ELF-1 (cell line): ENCODE results near the gene INSM2.

Experiments
- DNase-seq: peaks from one replicate; pipeline ENCODE4 v3.0.0-alpha.2; 2016; ENCODE audit warnings: low read depth, low spot score

Gene INSM2, protein sequence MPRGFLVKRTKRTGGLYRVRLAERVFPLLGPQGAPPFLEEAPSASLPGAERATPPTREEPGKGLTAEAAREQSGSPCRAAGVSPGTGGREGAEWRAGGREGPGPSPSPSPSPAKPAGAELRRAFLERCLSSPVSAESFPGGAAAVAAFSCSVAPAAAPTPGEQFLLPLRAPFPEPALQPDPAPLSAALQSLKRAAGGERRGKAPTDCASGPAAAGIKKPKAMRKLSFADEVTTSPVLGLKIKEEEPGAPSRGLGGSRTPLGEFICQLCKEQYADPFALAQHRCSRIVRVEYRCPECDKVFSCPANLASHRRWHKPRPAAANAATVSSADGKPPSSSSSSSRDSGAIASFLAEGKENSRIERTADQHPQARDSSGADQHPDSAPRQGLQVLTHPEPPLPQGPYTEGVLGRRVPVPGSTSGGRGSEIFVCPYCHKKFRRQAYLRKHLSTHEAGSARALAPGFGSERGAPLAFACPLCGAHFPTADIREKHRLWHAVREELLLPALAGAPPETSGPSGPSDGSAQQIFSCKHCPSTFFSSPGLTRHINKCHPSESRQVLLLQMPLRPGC

GRCh38 chr14:35533357-35534207 is at the start of gene INSM2:
INSM2 (plus strand) TSS chr14:35534164; CDS start chr14:35534253, 89 bp downstream.
- DNase-seq, result peak; percentile 90

- no peak for DNase-seq
Measured at GRCh38 chr14:35492569-35493014, 41.4 kb upstream of the INSM2 start.

DNA sequence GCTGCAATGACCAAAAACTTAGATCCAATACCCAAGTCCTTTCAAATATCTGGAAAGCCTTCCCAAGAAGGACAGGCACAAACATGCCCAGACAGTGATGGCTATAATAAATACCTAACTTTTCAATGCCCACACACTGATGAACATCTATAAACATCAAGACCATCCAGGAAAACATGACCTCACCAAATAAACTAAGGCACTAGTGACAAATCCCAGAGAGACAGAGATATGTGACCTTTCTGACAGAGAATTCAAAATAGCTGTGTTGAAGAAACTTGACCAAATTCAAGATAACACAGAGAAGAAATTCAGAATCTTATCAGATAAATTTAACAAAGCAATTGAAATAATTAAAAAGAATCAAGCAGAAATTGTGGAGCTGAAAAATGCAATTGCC is 38.7 kb upstream of the INSM2 start:
- DNase-seq, result no peak

DNA sequence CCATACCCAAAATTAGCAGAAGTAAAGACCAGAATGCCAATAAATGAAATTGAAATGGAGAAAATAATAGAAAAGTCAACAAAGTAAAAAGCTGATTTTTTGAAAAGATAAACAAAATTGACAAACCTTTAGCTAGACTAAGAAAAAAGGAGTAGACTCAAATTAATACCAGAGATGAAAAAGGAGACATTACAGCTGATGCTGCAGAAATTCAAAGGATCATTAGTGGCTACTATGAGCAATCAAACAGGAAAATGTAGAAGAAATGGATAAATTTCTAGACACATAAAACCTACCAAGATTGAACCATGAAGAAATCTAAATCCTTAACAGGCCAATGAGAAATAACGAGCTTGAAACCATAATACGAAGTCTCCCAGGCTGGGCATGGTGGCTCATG is 34.8 kb upstream of the INSM2 start:
- no peak for DNase-seq

- DNase-seq, result no peak
Measured at GRCh38 chr14:35503646-35504045, 30.3 kb upstream of the INSM2 start.

- no peak for DNase-seq
Measured at GRCh38 chr14:35504260-35504659, 29.7 kb upstream of the INSM2 start.

- no peak for DNase-seq
Measured at GRCh38 chr14:35506461-35506860, 27.5 kb upstream of the INSM2 start.

- DNase-seq, result no peak
Measured at GRCh38 chr14:35506927-35507326, 27.0 kb upstream of the INSM2 start.

- DNase-seq, result no peak
Measured at GRCh38 chr14:35509846-35510245, 24.1 kb upstream of the INSM2 start.

DNA sequence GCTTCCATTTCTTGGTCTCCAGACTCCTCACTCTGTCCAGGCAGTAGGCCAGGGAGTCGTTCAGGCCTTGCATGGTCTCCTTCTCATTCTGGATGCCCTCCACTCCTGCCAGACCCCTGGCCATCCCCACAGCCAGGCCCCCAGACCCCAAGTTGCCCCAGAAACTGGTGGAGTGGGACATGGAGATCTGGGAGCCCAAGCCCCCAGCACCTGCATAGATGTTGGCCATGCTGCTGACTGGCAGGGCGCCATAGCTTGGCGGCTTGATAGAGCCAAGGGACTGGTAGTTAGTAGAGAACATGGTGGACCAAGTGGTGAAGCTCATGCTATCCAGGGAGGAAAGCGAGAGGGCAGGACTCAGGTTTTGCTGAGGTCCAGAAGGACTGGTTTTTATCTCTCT is 21.2 kb upstream of the INSM2 start:
- no peak for DNase-seq

DNA sequence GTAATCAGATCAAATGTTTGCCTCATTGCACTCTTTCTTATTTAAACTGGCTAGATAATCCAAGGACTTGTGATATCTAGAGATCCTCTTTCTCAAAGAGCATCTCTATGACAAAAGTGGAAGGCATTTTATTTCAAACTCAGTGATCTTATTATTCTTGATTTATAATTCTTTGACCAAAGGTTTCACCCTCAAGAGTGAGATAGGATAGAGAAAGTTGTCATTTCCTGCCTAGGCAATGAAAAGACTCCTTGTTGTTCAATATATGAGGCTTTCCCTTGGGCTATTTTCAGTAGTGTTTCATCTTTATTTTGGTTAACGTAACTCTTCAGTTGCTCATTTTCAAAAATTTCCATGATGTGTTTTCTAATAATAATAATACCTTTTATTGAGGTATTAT is 18.0 kb upstream of the INSM2 start:
- no peak for DNase-seq

DNA sequence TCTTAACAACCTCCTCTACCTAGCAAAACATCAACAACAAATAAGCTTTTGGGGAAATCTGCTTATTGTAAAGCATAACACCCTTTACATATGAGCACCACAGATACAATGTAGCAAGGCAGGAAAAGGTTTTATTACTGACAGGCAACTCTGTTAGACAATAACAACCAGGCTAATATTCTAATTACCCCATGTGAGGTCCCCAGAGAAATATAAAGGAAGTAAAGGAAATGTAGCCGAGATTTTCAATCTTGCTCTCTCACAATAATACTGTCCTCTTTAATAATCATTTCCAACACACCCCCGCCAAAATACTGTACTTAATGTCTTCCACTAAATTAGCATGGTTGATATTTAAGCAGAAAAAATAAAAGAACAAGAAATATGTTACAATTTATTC is 14.0 kb upstream of the INSM2 start:
- DNase-seq, result no peak

- DNase-seq, result no peak
Measured at GRCh38 chr14:35525695-35526094, 8.3 kb upstream of the INSM2 start.

- DNase-seq, result no peak
Measured at GRCh38 chr14:35526962-35527361, 7.0 kb upstream of the INSM2 start.

GRCh38 chr14:35531960-35532747 is 1.8 kb upstream of the INSM2 start:
- DNase-seq, result no peak

DNA sequence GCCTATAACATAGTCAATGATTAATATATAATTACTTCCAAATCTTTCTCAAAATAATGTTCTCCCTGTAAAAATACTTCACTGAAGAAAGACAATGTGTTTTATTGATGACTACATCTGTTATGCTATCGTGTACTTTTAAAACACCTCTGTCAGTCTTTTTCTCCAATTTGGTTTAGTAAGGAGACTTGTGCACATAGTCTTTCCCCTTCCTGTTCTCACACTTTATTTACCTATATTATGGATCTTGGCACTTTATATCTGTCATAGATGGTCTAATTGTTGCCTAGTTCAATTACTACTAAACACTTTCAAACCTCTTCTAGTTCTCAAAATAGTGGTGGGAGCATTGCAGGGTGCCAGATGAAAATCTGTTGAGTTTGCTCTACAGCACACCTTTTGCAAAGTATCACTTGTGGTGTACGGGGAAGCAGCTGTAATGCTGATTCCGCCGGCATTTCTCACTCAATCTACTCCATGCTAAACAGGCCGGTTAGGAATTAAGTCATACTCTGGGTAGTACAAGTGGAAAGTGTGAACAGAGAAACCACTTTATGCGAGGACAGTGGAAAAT is 1.1 kb upstream of the INSM2 start:
- no peak for DNase-seq

DNA sequence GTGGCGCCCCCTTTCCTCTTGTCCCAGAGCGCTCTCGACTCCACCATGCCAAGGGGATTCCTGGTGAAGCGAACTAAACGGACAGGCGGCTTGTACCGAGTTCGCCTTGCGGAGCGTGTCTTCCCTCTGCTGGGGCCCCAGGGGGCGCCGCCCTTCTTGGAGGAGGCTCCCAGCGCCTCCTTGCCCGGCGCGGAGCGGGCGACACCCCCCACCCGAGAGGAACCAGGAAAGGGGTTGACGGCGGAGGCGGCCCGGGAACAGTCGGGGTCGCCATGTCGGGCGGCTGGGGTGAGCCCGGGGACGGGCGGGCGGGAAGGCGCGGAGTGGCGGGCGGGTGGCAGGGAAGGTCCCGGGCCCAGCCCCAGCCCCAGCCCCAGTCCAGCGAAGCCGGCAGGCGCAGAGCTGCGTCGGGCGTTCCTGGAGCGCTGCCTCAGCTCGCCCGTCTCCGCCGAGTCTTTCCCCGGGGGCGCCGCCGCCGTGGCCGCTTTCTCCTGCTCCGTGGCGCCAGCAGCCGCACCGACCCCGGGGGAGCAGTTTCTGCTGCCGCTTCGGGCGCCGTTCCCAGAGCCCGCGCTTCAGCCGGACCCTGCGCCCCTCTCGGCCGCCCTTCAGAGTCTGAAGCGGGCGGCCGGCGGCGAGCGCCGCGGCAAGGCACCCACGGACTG is 376 bp downstream of the INSM2 start:
- peak; percentile 4 for DNase-seq

- peak; percentile 90 for DNase-seq
Measured at GRCh38 chr14:35534873-35535482, 1.0 kb downstream of the INSM2 start.

DNA sequence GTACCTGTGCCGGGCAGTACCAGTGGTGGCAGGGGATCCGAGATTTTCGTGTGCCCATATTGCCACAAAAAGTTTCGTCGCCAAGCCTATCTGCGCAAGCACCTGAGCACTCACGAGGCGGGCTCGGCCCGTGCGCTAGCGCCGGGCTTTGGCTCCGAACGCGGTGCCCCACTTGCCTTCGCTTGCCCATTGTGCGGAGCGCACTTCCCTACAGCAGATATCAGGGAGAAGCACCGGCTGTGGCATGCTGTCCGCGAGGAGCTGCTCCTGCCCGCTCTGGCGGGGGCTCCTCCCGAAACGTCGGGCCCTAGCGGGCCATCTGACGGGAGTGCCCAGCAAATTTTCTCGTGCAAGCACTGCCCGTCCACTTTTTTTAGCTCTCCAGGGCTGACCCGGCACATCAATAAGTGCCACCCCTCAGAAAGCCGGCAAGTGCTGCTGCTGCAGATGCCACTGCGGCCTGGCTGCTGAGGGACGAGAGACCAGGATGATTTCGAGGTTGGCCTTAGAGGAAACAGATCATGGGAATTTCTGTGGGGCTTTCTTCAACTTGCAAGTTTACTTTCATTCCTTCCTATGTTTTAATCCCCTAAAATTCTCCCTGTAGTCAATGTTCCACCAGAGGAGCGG is 1.6 kb downstream of the INSM2 start:
- no peak for DNase-seq

- no peak for DNase-seq
Measured at GRCh38 chr14:35539969-35540368, 6.0 kb downstream of the INSM2 start.
